Neutrophil (primary cell): ENCODE data around the gene TRIM38.
"Not testable (repeated sequence)": the region's sequence is repeated elsewhere in the genome, so short reads cannot be mapped to it uniquely, and the experiment has no call there.

Experiments used
- H3K27ac ChIP-seq: fragments of 200-600 bp; sonication (generic); 2 replicates; pipeline ENCODE4 v1.5.1; 2016; ENCODE audit warnings: mild to moderate bottlenecking, moderate library complexity
- H3K27me3 ChIP-seq: fragments of 200-600 bp; sonication (generic); 2 replicates; pipeline ENCODE4 v1.6.0; 2016; ENCODE audit warnings: mild to moderate bottlenecking
- H3K36me3 ChIP-seq: fragments of 200-600 bp; sonication (generic); 2 replicates; pipeline ENCODE4 v1.5.1; 2017
- H3K4me1 ChIP-seq, 2 experiments: fragments of 200-600 bp in 1 of 2; sonication (generic) in 1 of 2; 1 replicate in 1 of 2; 2 replicates in 1 of 2; pipeline versions ENCODE4 v1.5.1 to v1.6.1; 2013 to 2016; ENCODE audit warnings: low read depth in 1 of 2, low read length in 1 of 2, mild to moderate bottlenecking in 1 of 2, moderate library complexity in 1 of 2; ENCODE audit not compliant: control insufficient read depth in 1 of 2, insufficient read depth in 1 of 2
- H3K4me3 ChIP-seq, 2 experiments: fragments of 200-600 bp in 1 of 2; sonication (generic) in 1 of 2; 1 replicate in 1 of 2; 2 replicates in 1 of 2; pipeline ENCODE4 v1.5.1; 2013 to 2016; ENCODE audit warnings: low read depth in 1 of 2, low read length in 1 of 2, mild to moderate bottlenecking in 1 of 2, moderate library complexity in 1 of 2
- H3K9me3 ChIP-seq: fragments of 200-600 bp; sonication (generic); 2 replicates; pipeline ENCODE4 v1.5.1; 2016
- TF ChIP-seq, protein P1 (sequence below): fragments of 200-600 bp; sonication (generic); IDR thresholded peaks from 2 replicates; pipeline ENCODE4 v1.5.1; 2016; ENCODE audit warnings: antibody characterized with exemption

TRIM38 gene

DNA sequence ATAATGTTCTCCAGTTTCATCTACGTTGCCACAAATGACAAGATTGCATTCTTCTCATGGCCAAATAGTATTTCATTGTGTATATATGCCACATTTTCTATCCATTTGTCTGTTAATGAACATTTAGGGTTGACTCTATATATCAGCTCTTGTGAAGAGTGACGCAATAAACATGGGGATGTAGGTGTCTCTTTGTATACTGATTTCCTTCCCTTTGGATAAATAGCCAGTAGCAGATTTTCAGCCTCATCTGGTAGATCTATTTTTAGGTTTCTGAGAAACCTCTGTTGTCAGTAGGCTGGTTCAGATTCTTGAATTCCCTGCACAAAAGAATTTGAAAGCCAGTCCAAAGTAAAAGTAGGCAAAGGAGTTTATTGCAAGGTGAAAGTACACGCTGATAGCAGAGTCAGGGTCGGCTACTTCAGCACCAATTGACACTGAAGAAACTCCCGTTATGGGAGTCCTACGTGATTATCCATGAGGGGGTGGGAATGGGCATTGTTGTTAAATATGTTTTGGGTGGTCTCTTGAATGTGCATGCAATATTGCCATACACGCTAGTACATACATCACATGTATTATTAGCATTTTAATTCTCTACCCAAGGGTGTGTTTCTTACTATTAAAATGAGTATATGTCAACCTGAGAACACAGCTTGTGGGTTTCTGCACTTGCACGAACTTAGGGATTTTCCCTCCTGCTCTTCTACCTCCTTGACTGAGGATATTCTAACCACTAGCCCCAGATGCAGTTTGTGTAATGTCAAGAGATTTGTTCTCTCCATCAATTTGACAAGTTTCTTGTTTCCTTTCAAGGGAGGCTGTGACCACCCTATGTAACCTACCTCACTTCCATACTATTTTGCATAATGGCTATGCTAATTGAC is 17.7 kb upstream of the TRIM38 start:
- Histone ChIP-seq H3K27me3 (no peaks in the 10 kb centered on the region), H3K36me3 (no peaks in the 10 kb centered on the region), H3K4me3 (no peak overlapping the region), H3K27ac (no peak overlapping the region), H3K9me3 (no peaks in the 10 kb centered on the region), H3K4me1 (no peaks in the 10 kb centered on the region)
- TF ChIP-seq, protein P1, sequence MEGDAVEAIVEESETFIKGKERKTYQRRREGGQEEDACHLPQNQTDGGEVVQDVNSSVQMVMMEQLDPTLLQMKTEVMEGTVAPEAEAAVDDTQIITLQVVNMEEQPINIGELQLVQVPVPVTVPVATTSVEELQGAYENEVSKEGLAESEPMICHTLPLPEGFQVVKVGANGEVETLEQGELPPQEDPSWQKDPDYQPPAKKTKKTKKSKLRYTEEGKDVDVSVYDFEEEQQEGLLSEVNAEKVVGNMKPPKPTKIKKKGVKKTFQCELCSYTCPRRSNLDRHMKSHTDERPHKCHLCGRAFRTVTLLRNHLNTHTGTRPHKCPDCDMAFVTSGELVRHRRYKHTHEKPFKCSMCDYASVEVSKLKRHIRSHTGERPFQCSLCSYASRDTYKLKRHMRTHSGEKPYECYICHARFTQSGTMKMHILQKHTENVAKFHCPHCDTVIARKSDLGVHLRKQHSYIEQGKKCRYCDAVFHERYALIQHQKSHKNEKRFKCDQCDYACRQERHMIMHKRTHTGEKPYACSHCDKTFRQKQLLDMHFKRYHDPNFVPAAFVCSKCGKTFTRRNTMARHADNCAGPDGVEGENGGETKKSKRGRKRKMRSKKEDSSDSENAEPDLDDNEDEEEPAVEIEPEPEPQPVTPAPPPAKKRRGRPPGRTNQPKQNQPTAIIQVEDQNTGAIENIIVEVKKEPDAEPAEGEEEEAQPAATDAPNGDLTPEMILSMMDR = no peak

DNA sequence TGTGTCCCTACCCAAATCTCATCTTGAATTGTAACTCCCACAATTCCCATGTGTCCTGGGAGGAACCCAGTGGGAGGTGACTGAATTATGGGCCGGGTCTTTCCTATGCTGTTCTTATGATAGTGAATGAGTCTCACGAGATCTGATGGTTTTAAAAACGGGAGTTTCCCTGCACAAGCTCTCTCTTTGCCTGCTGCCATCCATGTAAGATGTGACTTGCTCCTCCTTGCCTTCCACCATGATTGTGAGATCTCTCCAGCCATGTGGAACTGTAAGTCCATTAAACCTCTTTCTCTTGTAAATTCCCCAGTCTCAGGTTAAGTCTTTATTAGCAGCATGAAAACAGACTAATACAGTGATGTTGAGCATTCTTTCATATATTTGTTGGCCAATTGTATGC is 16.9 kb upstream of the TRIM38 start:
- H3K36me3 ChIP-seq, H3K4me3 ChIP-seq, H3K27me3 ChIP-seq, H3K9me3 ChIP-seq, H3K27ac ChIP-seq, H3K4me1 ChIP-seq: not testable (repeated sequence)

DNA sequence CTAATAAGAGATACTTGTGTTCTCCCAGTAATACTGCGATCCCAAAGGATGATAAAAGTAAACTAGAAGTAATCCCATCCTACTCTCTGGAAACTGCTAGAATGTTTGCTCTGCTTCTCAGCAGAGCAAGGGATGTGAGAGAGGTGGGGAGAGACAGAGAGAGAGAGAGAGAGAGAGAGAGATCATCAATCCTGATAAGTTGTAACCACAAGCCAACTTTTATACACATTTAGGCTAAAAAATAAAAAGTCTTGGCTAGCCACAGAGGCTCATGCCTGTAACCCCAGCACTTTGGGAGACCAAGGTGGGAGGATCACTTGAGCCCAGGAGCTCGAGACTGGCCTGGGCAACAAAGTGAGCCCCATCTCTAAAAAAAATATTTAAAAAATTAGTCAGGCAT is 16.0 kb upstream of the TRIM38 start:
- Histone ChIP-seq H3K27ac (no peak overlapping the region), H3K4me1 (no peaks in the 10 kb centered on the region), H3K4me3 (no peak overlapping the region), H3K36me3 (no peaks in the 10 kb centered on the region), H3K9me3 (no peaks in the 10 kb centered on the region), H3K27me3 (no peaks in the 10 kb centered on the region)
- TF ChIP-seq, protein P1 = no peak

DNA sequence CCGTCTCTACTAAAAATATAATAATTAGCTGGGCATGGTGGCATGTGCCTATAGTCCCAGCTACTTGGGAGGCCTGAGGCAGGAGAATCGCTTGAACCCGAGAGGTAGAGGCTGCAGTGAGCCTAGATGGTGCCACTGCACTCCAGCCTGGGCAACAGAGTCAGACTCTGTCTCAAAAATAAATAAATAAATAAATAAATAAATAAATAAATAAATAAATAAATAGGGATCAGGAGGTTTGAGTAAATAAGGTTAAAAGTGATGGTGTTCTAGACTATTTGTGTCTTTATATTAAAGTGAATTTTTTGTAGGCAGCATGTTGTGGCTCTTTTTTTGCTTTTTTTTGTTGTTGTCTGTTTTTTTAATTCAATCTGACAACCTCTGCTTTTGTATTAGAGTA is 15.1 kb upstream of the TRIM38 start:
- H3K4me3 ChIP-seq, H3K4me1 ChIP-seq, H3K36me3 ChIP-seq: not testable (repeated sequence)

DNA sequence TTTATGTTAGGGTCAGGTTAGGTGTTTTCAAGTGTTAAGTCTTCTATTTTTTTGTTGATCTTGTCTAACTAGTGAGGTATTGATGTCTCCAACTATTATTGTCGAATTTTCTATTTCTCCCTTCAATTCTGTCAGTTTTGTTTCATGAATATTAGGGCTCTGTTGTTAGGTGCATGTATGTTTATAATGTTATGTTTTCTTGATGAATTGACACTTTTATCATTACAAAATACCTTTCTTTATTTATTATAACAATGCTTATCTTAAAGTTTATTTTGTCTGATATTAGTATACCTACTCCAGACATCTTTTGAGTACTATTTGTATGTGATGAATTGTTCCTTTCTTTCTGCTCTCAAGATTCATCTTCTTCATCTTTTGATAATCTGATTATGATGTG is 12.9 kb upstream of the TRIM38 start:
- no peaks in the 10 kb centered on the region for H3K36me3 ChIP-seq
- no peaks in the 10 kb centered on the region for H3K27me3 ChIP-seq
- no peaks in the 10 kb centered on the region for H3K9me3 ChIP-seq
- no peaks in the 10 kb centered on the region for H3K4me1 ChIP-seq
- no peak overlapping the region for H3K4me3 ChIP-seq
- no peak overlapping the region for H3K27ac ChIP-seq
- TF ChIP-seq, protein P1 = no peak

More for the DNA sequence above, 15.1 kb upstream of the TRIM38 start:
- H3K27ac ChIP-seq, H3K9me3 ChIP-seq, H3K27me3 ChIP-seq: not testable (repeated sequence)

DNA sequence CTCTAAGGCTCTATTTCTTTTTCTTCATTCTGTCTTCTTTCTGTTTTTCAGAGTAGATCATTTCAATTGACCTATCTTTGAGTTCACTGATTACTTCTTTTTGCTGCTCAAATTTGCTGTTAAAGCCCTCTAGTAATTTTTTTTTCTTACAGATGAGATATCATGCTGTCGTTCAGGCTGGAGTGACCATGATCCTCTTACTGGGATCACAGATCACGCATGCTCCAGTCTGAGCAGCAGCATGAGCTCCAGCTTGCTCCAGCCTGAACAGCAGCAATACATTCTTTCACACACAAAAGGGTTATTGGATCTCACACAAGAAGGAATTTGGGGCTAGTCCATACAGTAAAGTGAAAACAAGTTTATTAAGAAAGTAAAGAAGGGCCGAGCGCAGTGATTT is 12.3 kb upstream of the TRIM38 start:
- Histone ChIP-seq H3K4me1 (no peaks in the 10 kb centered on the region), H3K27ac (no peak overlapping the region), H3K27me3 (no peaks in the 10 kb centered on the region), H3K36me3 (no peaks in the 10 kb centered on the region), H3K4me3 (no peak overlapping the region), H3K9me3 (no peaks in the 10 kb centered on the region)
- TF ChIP-seq, protein P1 = no peak
